Adipocyte (in vitro differentiated cells): ENCODE data around the gene PLAGL2.
A peak's percentile ranks its signal among the peaks of the same experiment; 100 is the strongest.

Experiments used
- DNase-seq: peaks from one replicate; pipeline ENCODE4 v3.0.0-alpha.2; 2015; ENCODE audit warnings: low read depth
- H3K27me3 ChIP-seq: replicated peaks from 2 replicates; pipeline ENCODE4 v1.7.0; 2013; ENCODE audit warnings: mild to moderate bottlenecking, low read length, moderate library complexity; ENCODE audit not compliant: control insufficient read depth, insufficient read depth
- H3K36me3 ChIP-seq: 2 replicates; pipeline ENCODE4 v1.7.0; 2013; ENCODE audit warnings: low read length, mild to moderate bottlenecking, moderate library complexity; ENCODE audit not compliant: control insufficient read depth, insufficient read depth, severe bottlenecking
- H3K4me1 ChIP-seq: 2 replicates; pipeline ENCODE4 v1.7.0; 2013; ENCODE audit warnings: mild to moderate bottlenecking, low read length, moderate library complexity; ENCODE audit not compliant: control insufficient read depth, insufficient read depth
- H3K4me3 ChIP-seq: 2 replicates; pipeline ENCODE4 v1.7.0; 2013; ENCODE audit warnings: mild to moderate bottlenecking, low read length, moderate library complexity
- H3K9ac ChIP-seq: 2 replicates; pipeline ENCODE4 v1.7.0; 2013; ENCODE audit warnings: mild to moderate bottlenecking, low read length, moderate library complexity
- H3K9me3 ChIP-seq: 2 replicates; pipeline ENCODE4 v1.7.0; 2013; ENCODE audit warnings: mild to moderate bottlenecking, low read length, moderate library complexity; ENCODE audit not compliant: control insufficient read depth

PLAGL2 gene

DNA sequence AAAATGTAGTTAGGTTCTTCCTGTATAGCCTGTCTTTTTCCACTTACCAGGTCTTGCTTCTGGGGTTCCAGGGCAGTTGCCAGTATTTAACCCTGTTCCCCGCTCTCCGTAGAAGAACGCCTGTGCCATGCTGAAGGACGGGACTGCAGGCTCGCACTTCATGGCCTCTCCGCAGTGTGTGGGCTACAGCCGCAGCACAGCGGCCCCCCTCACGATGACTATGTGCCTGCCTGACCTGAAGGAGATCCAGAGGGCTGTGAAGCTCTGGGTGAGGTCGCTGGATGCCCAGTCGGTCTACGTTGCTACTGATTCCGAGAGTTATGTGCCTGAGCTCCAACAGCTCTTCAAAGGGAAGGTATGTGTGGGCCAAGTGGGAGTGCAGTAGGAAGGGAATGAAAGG lies 23.2 kb upstream of the PLAGL2 start:
- H3K36me3 ChIP-seq, result peaks cover 67% of the 10 kb centered on the region

GRCh38 chr20:32229251-32229747 lies 21.8 kb upstream of the PLAGL2 start:
- H3K9me3 ChIP-seq, result no peaks in the 10 kb centered on the region
- peaks cover 25% of the 10 kb centered on the region for H3K4me1 ChIP-seq
- H3K4me3 ChIP-seq, result no peak overlapping the region
- H3K36me3 ChIP-seq, result peaks cover 57% of the 10 kb centered on the region
- H3K27me3 ChIP-seq, result no peaks in the 10 kb centered on the region
- H3K9ac ChIP-seq, result no peak overlapping the region
- DNase-seq, result no peak

More for the DNA sequence above, 23.2 kb upstream of the PLAGL2 start:
- Histone ChIP-seq H3K9me3 (no peaks in the 10 kb centered on the region), H3K9ac (no peak overlapping the region), H3K27me3 (no peaks in the 10 kb centered on the region), H3K4me1 (peaks cover 25% of the 10 kb centered on the region), H3K4me3 (no peak overlapping the region)
- DNase-seq, result no peak

DNA sequence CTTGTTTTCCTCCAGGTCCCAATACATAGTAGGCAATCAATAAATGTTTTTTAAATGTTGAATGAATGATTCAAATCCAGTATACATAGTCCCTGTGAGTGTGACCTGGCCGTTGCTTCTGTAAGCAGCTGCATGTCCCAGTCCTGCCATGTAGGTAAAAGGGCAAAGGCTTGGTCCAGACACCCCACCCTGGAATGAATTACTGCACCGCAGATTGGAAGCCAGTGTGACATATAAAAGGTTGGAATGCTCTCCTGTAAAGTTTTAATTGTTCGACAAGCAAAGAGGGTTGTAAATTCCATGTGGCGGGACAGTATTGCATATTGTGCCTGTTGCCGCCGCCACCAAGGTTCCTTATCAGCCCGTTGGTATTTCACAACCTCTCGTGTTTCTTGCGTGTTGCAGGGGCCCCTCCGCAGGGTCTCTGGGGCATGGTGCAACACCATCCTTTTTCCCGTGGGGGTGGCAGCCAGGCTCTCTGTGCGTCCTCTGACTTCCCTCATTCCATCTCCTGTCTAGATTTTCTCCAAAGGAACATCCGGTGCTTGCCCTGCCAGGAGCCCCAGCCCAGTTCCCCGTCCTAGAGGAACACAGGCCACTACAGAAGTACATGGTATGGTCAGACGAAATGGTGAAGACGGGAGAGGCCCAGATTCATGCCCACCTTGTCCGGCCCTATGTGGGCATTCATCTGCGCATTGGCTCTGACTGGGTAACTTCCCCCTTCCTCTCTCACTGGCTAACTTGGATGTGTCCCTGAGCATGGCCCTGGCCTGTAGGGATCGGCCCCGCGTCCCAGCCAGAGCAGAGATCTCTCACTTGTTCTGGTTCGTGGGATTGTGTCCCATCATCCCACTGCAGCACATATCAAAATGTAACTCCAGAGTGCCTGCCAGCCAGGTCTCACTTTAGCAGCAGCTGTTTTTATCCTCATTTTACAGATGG lies 20.5 kb upstream of the PLAGL2 start:
- H3K9me3 ChIP-seq, result no peaks in the 10 kb centered on the region
- H3K36me3 ChIP-seq, result peaks cover 58% of the 10 kb centered on the region
- no peak for DNase-seq
- peaks cover 25% of the 10 kb centered on the region for H3K4me1 ChIP-seq
- no peaks in the 10 kb centered on the region for H3K27me3 ChIP-seq
- peak overlapping the region; percentile 63 for H3K9ac ChIP-seq
- peak overlapping the region; percentile 35 for H3K4me3 ChIP-seq

DNA sequence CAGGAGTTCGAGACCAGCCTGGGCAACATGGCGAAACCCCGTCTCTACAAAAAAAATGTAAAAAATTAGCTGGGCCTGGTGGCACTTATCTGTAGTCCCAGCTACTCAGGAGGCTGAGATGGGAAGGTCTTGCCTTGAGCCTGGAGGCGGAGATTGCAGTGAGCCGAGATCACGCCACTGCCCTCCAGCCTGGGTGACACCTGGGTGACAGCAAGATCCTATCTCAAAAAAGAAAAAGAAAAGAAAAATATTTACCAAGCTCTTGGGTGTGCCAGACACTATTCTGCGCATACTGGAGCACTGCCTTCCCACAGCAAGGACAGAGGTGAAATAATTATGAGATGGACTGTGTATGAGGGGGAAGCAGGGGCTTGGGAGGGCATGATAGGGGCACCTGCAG lies 19.8 kb upstream of the PLAGL2 start:
- Histone ChIP-seq H3K9me3 (no peaks in the 10 kb centered on the region), H3K36me3 (peaks cover 58% of the 10 kb centered on the region), H3K9ac (peak overlapping the region; percentile 63), H3K27me3 (no peaks in the 10 kb centered on the region), H3K4me3 (peak overlapping the region; percentile 35), H3K4me1 (peaks cover 25% of the 10 kb centered on the region)
- no peak for DNase-seq

DNA sequence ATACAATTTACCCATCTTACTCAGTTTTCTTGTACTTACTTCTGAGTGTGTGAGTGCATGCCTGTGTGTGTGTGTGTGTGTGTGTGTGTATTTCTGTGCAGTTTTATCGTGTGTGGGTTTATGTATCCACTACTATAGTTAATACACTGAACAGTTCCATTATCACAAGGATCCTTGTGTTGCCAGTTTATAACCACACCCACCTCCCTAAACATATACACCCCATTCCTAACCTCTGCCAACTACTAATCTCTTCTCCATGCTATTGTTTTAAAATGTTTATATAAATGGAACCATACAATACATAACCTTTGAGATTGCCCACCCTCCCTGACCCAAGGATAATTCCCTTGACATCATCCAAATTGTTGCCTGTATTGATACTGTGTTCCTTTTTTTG lies 18.8 kb upstream of the PLAGL2 start:
- no peak overlapping the region for H3K4me3 ChIP-seq
- no peak overlapping the region for H3K9ac ChIP-seq
- peaks cover 52% of the 10 kb centered on the region for H3K36me3 ChIP-seq
- peaks cover 25% of the 10 kb centered on the region for H3K4me1 ChIP-seq
- no peaks in the 10 kb centered on the region for H3K9me3 ChIP-seq
- no peak for DNase-seq
- no peaks in the 10 kb centered on the region for H3K27me3 ChIP-seq

- peaks cover 51% of the 10 kb centered on the region for H3K36me3 ChIP-seq
- H3K4me3 ChIP-seq, result no peak overlapping the region
- no peaks in the 10 kb centered on the region for H3K9me3 ChIP-seq
- no peak overlapping the region for H3K9ac ChIP-seq
- H3K4me1 ChIP-seq, result peaks cover 25% of the 10 kb centered on the region
- H3K27me3 ChIP-seq, result no peaks in the 10 kb centered on the region
- no peak for DNase-seq
Observed at GRCh38 chr20:32224463-32224862, 16.9 kb upstream of the PLAGL2 start.

GRCh38 chr20:32218156-32218900 lies 10.8 kb upstream of the PLAGL2 start:
- peaks cover 3% of the 10 kb centered on the region for H3K4me1 ChIP-seq
- no peak overlapping the region for H3K4me3 ChIP-seq

GRCh38 chr20:32216179-32217142 lies 8.9 kb upstream of the PLAGL2 start:
- H3K9ac ChIP-seq, result no peak overlapping the region
- DNase-seq, result no peak
- H3K27me3 ChIP-seq, result no peaks in the 10 kb centered on the region
- no peaks in the 10 kb centered on the region for H3K9me3 ChIP-seq
- peaks cover 61% of the 10 kb centered on the region for H3K36me3 ChIP-seq
- H3K4me1 ChIP-seq, result peaks cover 3% of the 10 kb centered on the region
- no peak overlapping the region for H3K4me3 ChIP-seq

More at GRCh38 chr20:32218156-32218900, 10.8 kb upstream of the PLAGL2 start:
- DNase-seq, result no peak
- H3K9me3 ChIP-seq, result no peaks in the 10 kb centered on the region
- H3K27me3 ChIP-seq, result no peaks in the 10 kb centered on the region
- H3K9ac ChIP-seq, result no peak overlapping the region
- H3K36me3 ChIP-seq, result peaks cover 64% of the 10 kb centered on the region

DNA sequence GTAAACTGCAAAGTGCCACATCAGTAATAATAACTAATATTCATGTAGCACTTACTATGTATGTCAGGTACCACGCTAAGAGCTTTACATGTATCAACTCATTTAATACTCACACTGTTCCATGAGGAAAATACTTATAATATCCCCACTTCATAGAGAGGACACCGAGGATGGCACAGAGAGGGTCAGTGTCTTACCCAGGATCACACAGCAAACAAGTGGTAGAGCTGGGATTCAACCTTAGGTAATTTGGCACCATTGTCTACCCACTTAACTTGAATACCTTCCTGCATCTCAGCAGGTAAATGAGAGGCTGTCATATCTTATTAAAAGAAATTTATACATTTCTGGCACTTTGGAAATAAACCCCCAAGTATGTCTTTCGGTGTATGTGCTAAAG lies 8.2 kb upstream of the PLAGL2 start:
- Histone ChIP-seq H3K9me3 (no peaks in the 10 kb centered on the region), H3K4me1 (peaks cover 3% of the 10 kb centered on the region), H3K27me3 (no peaks in the 10 kb centered on the region), H3K4me3 (no peak overlapping the region), H3K9ac (no peak overlapping the region), H3K36me3 (peaks cover 58% of the 10 kb centered on the region)
- DNase-seq, result no peak

GRCh38 chr20:32215147-32215546 lies 7.6 kb upstream of the PLAGL2 start:
- no peaks in the 10 kb centered on the region for H3K27me3 ChIP-seq
- peaks cover 62% of the 10 kb centered on the region for H3K36me3 ChIP-seq
- no peak overlapping the region for H3K9ac ChIP-seq
- H3K9me3 ChIP-seq, result no peaks in the 10 kb centered on the region
- H3K4me1 ChIP-seq, result peaks cover 3% of the 10 kb centered on the region
- DNase-seq, result no peak
- H3K4me3 ChIP-seq, result no peak overlapping the region
